ENCODE data around the gene IL19. TPM values are rescaled to one million over a fixed set of nuclear protein-coding genes. Genes with fewer than 3 reads are reported as not detected.

The IL19 gene
- total and polyA plus RNA-seq, 2 donors from 2014 or later: 0.41 to 3.6 TPM

DNA sequence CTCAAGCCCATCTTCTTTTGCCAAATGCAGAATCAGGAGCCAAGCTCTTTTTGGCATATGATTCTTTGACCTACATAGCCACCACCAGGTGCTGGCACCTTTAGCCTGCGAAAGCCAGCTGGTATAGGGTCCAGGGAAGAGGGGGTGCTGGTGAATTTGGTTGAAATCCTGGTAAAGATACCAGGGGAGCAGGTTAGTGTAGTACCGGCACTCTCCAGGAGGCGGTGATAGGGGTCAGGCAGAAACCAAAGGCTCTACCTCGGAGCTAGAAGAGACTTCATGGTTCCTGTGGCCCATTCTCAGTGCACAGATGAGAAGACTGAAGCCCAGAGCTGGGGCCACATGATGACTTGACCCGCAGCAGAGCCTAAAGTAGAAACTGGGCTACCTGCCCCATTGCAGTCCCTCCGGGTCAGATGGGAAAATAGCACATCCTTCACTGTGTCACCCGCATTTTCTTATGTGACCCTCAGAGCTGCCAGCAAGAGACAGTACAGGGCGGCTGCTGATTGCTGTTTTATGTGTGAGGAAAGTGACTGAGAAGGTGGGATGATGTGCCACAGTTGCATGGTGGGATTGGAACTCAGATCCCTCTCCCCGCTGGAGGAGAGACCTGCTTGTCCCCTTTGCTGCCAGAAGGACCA lies 36.0 kb upstream of the IL19 start:
- H3K27me3 ChIP-seq (ENCODE audit: control insufficient read depth, insufficient read depth, low read length): no peaks in the 10 kb centered on the region
- intact Hi-C loops (cut with DNase I): loop anchor here (5.0 kb wide), 1 partner anchor 178 kb away; no protein-coding TSS in a partner anchor
- TF ChIP-seq, protein P1, sequence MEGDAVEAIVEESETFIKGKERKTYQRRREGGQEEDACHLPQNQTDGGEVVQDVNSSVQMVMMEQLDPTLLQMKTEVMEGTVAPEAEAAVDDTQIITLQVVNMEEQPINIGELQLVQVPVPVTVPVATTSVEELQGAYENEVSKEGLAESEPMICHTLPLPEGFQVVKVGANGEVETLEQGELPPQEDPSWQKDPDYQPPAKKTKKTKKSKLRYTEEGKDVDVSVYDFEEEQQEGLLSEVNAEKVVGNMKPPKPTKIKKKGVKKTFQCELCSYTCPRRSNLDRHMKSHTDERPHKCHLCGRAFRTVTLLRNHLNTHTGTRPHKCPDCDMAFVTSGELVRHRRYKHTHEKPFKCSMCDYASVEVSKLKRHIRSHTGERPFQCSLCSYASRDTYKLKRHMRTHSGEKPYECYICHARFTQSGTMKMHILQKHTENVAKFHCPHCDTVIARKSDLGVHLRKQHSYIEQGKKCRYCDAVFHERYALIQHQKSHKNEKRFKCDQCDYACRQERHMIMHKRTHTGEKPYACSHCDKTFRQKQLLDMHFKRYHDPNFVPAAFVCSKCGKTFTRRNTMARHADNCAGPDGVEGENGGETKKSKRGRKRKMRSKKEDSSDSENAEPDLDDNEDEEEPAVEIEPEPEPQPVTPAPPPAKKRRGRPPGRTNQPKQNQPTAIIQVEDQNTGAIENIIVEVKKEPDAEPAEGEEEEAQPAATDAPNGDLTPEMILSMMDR (IDR thresholded peaks at IDR 0.05; ENCODE audit: borderline replicate concordance, extremely low read depth, insufficient read depth): peak; percentile 48
- FAIRE-seq: no peak
- H3K4me1 ChIP-seq (ENCODE audit: control insufficient read depth in 2 of 3, insufficient read depth in 2 of 3, low read depth in 1 of 3, low read length in 3 of 3): peaks cover 0 to 24% (median 0%) of the 10 kb centered on the region in 3 donors
- H3K9ac ChIP-seq (ENCODE audit: low read length in 3 of 3): no peak overlapping the region
- peaks cover 3 to 36% (median 29%) of the 10 kb centered on the region in 3 donors for H3K36me3 ChIP-seq (ENCODE audit: control insufficient read depth in 2 of 3, insufficient read depth in 3 of 3, low read length in 3 of 3)
- peak in 2 of 5 donors; percentile 34 to 46 for DNase-seq
- no peaks in the 10 kb centered on the region for H3K9me3 ChIP-seq (ENCODE audit: control insufficient read depth in 2 of 3, insufficient read depth in 1 of 3, low read length in 3 of 3)
- H3K27ac ChIP-seq (ENCODE audit: low read depth in 2 of 2, low read length in 2 of 2): no peak overlapping the region
- no peak overlapping the region for H3K4me3 ChIP-seq (ENCODE audit: low read length in 3 of 3)

DNA sequence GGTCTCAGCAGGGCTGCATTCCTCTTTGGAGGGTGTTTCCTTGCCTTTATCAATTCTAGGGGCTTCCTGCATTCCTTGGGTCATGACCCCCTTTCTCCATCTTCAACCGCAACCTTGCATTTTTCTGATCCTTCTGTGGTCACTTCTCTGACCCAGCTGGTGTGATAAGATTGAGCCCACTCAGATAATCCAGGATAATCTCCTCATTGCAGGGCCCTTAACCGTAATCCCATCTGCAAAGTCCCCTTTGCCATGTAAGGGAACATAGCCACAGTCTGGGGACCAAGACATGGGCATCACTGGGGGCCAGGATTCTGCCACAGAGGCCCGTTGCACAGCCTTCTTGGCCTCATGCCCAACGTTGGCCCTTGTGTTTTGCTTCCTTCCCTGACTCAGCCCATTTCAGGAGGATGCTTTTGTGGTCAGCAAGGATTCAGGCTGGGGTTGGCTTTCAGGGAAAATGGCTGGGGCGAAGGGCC lies 35.0 kb upstream of the IL19 start:
- Histone ChIP-seq H3K9ac (ENCODE audit: low read length in 3 of 3) (no peak overlapping the region), H3K27me3 (ENCODE audit: control insufficient read depth, insufficient read depth, low read length) (no peaks in the 10 kb centered on the region), H3K27ac (ENCODE audit: low read depth in 2 of 2, low read length in 2 of 2) (no peak overlapping the region), H3K36me3 (ENCODE audit: control insufficient read depth in 2 of 3, insufficient read depth in 3 of 3, low read length in 3 of 3) (peaks cover 3 to 27% (median 22%) of the 10 kb centered on the region in 3 donors), H3K4me1 (ENCODE audit: control insufficient read depth in 2 of 3, insufficient read depth in 2 of 3, low read depth in 1 of 3, low read length in 3 of 3) (peaks cover 0 to 24% (median 0%) of the 10 kb centered on the region in 3 donors), H3K9me3 (ENCODE audit: control insufficient read depth in 2 of 3, insufficient read depth in 1 of 3, low read length in 3 of 3) (no peaks in the 10 kb centered on the region), H3K4me3 (ENCODE audit: low read length in 3 of 3) (no peak overlapping the region)
- intact Hi-C loops (cut with DNase I): loop anchor here (5.0 kb wide), 1 partner anchor 177 kb away; no protein-coding TSS in a partner anchor
- no peak for FAIRE-seq
- TF ChIP-seq, protein P1 (IDR thresholded peaks at IDR 0.05; ENCODE audit: borderline replicate concordance, extremely low read depth, insufficient read depth): no peak
- no peak for DNase-seq

DNA sequence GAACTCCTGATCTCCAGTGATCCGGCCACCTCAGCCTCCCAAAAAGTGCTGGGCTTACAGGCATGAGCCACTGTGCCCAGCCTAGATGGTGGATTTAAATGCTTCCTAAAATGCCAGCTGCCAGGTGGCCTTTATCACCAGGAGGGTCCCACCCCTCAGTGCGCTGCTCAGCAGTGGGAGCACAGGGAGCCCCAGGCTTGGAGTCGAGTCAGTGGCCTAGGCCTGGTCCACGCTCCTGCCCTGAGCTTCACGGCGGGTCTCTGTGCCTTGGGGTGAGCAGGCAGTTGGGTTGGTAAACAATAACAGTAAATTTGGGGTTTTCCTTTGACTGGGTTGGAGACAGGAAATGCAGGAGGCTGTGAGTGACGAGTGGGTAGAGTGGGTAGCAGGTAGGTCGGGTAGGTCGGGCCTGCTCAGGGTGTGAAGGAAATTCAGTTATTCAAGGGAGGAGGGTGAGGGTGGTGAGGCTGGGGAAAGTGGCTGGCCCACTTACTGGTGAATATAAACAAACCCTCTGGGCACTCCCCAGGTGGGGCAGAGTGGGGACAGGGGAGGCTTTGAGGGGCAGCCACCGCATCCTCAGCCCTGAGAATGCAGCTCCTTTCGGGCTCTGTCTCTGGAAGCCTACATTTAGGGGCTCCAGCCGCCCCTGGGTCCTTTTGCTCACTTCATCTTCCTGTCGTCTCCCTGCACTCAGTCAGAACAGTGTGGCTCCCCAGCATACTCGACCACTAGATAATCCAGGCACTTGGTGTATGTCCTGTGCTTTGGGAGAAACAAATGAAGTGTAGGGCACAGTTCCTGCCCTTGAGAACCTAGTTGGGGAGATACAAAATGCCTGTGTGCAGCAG lies 33.5 kb upstream of the IL19 start:
- Histone ChIP-seq H3K4me1 (ENCODE audit: control insufficient read depth in 2 of 3, insufficient read depth in 2 of 3, low read depth in 1 of 3, low read length in 3 of 3) (peaks cover 0 to 24% (median 0%) of the 10 kb centered on the region in 3 donors), H3K36me3 (ENCODE audit: control insufficient read depth in 2 of 3, insufficient read depth in 3 of 3, low read length in 3 of 3) (peaks cover 0 to 13% (median 11%) of the 10 kb centered on the region in 3 donors), H3K9me3 (ENCODE audit: control insufficient read depth in 2 of 3, insufficient read depth in 1 of 3, low read length in 3 of 3) (no peaks in the 10 kb centered on the region), H3K27me3 (ENCODE audit: control insufficient read depth, insufficient read depth, low read length) (no peaks in the 10 kb centered on the region), H3K27ac (ENCODE audit: low read depth in 2 of 2, low read length in 2 of 2) (peak overlapping the region in 1 of 2 donors; percentile 15), H3K9ac (ENCODE audit: low read length in 3 of 3) (no peak overlapping the region), H3K4me3 (ENCODE audit: low read length in 3 of 3) (no peak overlapping the region)
- no peak for DNase-seq
- no peak for FAIRE-seq
- TF ChIP-seq, protein P1 (IDR thresholded peaks at IDR 0.05; ENCODE audit: borderline replicate concordance, extremely low read depth, insufficient read depth): no peak
- intact Hi-C loops (cut with DNase I): loop anchor here (5.0 kb wide), 1 partner anchor 175 kb away; no protein-coding TSS in a partner anchor
